ENCODE data around the gene CAMKMT.

The CAMKMT gene

GRCh38 chr2:44706681-44707553 is 345.2 kb downstream of the CAMKMT start:
- DNase-seq: no peak

DNA sequence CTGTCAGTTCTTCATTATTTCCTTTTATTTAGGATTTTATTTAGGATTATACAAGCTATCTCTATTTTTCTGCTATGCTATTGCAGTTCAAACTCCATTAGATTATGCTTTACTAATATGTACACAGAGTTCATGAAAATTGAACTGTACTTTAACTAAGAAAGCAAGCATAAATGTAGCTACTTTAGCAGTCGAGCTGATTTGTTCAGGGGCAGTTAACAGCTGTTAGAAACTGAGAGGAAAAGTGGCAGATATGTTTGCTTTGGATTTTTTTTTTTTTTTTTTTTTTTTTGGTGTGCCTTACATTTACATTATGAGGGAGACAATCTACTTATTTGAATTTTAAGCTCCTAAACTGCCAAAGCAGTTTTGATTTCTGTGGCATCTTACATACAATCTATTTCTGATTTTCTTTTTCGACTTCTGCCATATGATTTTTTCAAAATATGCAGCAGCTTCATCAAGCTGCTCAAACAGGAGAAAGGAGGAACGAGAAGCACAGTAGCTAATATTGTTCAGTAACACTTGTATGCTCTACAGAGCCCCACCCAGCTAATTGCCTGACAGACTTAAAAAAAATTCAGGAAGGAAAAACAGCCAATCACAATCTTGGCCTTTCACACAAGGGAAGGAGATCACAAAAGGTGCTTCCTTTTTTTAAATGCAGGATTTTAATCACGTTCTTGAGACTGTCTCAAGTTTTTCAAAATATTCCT is 346.4 kb downstream of the CAMKMT start:
- DNase-seq: no peak

DNA sequence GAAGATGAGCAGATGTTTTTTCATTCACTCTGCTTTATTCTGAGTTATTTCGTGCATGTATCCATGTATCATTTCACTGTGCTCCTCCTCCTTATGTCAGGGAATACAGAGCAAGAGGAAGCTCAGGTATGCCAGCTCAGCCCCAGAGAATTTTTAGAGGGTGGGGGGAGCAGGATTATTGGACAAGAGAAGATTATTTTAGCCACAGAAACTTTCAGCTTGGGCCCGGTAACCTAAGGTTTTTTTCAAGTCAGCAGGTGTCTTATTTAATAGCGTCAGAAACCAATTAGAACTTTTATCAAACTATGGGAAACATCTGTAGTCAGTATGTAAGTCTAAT is 346.9 kb downstream of the CAMKMT start:
- DNase-seq: no peak

GRCh38 chr2:44713170-44713569 is 351.4 kb downstream of the CAMKMT start:
- no peak for DNase-seq

GRCh38 chr2:44715671-44716081 is 353.9 kb downstream of the CAMKMT start:
- DNase-seq: no peak

GRCh38 chr2:44716131-44716530 is 354.4 kb downstream of the CAMKMT start:
- no peak for DNase-seq

- DNase-seq: no peak
These were observed 356.7 kb downstream of the CAMKMT start for GRCh38 chr2:44718431-44718830.

GRCh38 chr2:44719562-44719961 is 357.8 kb downstream of the CAMKMT start:
- DNase-seq: no peak

GRCh38 chr2:44722026-44722625 is 360.4 kb downstream of the CAMKMT start:
- DNase-seq: no peak

DNA sequence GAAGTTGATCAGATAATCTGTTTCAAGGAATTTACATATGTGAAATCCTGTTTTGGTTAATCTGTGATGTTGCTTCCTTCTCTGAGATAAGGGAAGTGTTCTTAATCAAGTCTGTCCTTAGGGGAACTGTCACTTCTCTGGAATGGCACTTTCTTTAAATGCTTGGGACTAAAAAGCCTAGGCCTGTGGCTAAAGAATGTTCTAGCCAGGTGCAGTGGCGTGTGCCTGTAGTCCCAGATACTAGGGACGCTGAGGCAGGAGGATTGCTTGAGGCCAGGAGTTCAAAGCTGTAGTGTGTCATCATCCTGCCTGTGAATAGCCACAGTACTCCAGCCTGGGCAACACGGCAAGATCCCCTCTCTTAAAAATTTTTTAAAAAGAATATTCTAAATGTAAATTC is 362.2 kb downstream of the CAMKMT start:
- no peak for DNase-seq

DNA sequence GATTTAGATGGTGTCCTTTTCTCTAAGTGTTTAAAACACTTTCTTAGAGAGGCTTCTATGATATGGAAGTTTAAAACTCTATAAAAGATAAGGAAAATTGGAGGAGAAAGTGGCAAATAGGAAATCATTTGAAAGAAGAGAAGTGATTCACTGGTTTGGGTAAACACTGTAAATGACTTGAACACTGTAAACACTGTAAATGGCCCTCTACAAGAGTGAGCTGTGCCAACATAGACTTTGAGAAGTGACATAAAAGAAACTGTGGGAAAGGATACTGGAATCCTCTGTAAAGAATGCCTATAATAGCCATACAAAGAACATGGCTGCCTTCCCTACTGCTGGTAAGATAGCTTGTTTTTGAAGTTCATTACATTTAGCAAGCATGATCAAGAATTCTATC is 368.8 kb downstream of the CAMKMT start:
- no peak for DNase-seq

- DNase-seq: no peak
These were observed 369.8 kb downstream of the CAMKMT start for GRCh38 chr2:44731505-44731904.

- DNase-seq: no peak
These were observed 374.7 kb downstream of the CAMKMT start for GRCh38 chr2:44736270-44736942.

DNA sequence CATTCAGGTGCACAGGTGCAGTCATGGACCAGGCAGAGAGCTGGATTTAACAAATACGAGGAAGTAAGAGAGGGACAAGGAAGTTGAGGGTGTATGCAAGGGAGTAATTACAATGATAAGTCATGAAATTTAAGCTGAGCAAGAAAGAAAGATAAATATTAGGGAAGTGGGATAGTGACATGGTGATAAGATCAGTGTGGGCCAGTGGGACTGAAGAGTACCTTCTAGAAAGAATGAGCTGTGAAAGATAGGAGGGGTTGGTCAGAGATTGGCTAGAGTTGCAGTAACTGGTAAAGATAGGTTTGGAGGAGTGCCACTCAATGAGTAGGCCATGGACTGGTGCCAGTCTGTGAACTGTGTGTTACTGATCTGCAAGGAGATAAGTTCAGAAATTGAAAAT is 378.9 kb downstream of the CAMKMT start:
- DNase-seq: no peak

- no peak for DNase-seq
These were observed 379.8 kb downstream of the CAMKMT start for GRCh38 chr2:44741507-44741906.

GRCh38 chr2:44742057-44742456 is 380.3 kb downstream of the CAMKMT start:
- DNase-seq: no peak

DNA sequence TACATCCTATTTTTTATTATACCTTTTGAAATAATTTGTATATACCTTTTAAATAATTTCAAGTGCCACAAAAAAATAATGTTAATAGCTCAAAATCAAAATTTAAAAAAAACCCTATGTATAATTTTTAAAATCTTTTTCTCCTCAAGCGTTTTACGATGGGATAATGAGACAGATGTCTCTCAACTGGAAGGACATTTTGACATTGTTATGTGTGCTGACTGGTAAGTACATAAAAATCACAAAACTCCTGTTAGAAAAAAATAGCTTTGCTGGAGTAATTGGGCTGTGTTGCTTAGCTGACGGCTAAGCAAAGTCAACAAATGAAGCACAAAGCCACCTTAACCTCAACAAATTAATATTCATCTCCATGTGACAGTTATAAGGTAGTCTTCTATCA is 381.7 kb downstream of the CAMKMT start:
- DNase-seq: no peak

GRCh38 chr2:44744961-44745892 is 383.5 kb downstream of the CAMKMT start:
- DNase-seq: no peak

GRCh38 chr2:44745922-44746766 is 384.4 kb downstream of the CAMKMT start:
- DNase-seq: no peak

DNA sequence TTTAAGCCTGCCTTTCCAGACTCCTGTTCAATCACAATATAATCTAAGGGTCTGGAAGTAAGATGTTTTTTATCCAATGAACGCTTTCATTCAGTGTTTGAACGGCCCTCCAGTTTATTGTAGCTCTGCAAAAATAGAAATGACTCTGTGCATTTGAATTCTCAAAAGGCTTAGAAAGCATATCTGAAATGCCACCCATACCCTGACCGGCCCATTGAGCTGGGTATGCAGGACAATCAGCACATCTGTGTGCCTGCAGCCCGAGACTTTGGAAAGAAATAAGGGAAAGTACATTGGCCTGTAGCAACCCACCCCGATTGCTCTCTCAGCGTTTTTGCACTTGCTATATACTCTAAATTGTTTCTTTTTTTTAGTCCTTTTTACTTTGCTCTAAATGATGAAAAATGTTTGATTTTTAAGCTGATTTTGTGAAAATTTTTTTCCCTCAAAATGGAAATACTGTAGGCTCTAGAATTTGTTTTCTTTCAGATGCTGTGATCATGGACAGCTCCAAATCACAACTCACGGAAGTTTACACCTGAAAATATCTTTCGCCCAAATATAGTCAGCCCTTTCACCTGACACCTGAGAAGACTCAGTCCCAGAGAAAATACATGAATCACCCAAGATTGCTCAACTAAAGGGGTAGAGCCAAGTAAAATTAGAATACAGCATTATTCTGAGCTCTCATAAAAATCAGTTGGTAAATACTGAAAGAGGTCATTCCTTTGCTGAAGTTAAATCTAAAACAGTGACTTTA is 385.3 kb downstream of the CAMKMT start:
- DNase-seq: no peak

GRCh38 chr2:44747794-44748193 is 386.0 kb downstream of the CAMKMT start:
- no peak for DNase-seq
